H1 (cell line): Measurements from ENCODE around the gene TGIF1. TPM values are rescaled to one million over a fixed set of nuclear protein-coding genes. Genes with fewer than 3 reads are reported as not detected.

Source experiments
- CBX8 ChIP-seq: fragments of 300-800, 300-1000 bp; sonication (generic); IDR thresholded peaks from 2 replicates; pipeline ENCODE4 v1.7.1; 2016; ENCODE audit warnings: low read depth, low read length, borderline replicate concordance
- CHD7 ChIP-seq: fragments of 300-600 bp; sonication (generic); IDR thresholded peaks from 2 replicates; pipeline ENCODE4 v1.7.1; 2012; ENCODE audit warnings: low read length, moderate library complexity, mild to moderate bottlenecking, inconsistent platforms; ENCODE audit not compliant: insufficient replicate concordance
- CTCF ChIP-seq, 3 experiments: IDR thresholded peaks; 1 replicate in 2 of 3; 2 replicates in 1 of 3; pipeline versions ENCODE4 v1.5.1 to v1.6.1; 2011; ENCODE audit warnings: low read length in 3 of 3, mild to moderate bottlenecking in 3 of 3, inconsistent platforms in 2 of 3, low read depth in 1 of 3, moderate library complexity in 1 of 3; ENCODE audit not compliant: insufficient read depth in 1 of 3; ENCODE audit errors: control extremely low read depth in 1 of 3
- JUN ChIP-seq: IDR thresholded peaks from 2 replicates; pipeline ENCODE4 v1.6.1; 2011; ENCODE audit warnings: low read depth, mild to moderate bottlenecking, improper control_type of control experiment, low read length
- JUND ChIP-seq: IDR thresholded peaks from 2 replicates; pipeline ENCODE4 v1.6.1; 2011; ENCODE audit warnings: mild to moderate bottlenecking, improper control_type of control experiment, low read length
- polyA plus RNA-seq, 7 experiments: library from polyadenylated mRNA; depleted of rRNA in 3 of 7; stranded (reverse) in 5 of 7; unstranded in 2 of 7; fragments of >200 nt in 5 of 7; fragments of 200-250 nt in 2 of 7; gene quantifications; 1 replicate in 5 of 7; 2 replicates in 1 of 7; 4 replicates in 1 of 7; pipeline versions ENCODE4 v1.2.1 to v1.2.3, GENCODE V29; 2011 to 2013; ENCODE audit warnings: missing spikeins in 2 of 7, mixed read lengths in 2 of 7
- total RNA-seq: library from RNA; stranded (reverse); fragmentation: NEBNext Ultra II Directional; extraction: Animal tissue kit (Norgen Biotek cat#: 25700); gene quantifications from 2 replicates; pipeline ENCODE4 v1.2.1, GENCODE V29; 2021

Gene TGIF1
- total and polyA plus RNA-seq, 2 of the 8 experiments (the other 6 are each of a cell fraction or from before 2014, with no cell fraction given): 256 to 262 TPM

- TF ChIP-seq CHD7 (no peak), CTCF (IDR thresholded peaks at IDR 0.05; ENCODE audit: control extremely low read depth in 1 of 3, insufficient read depth in 1 of 3, low read depth in 1 of 3, low read length in 3 of 3) (no peak), JUND (no peak), JUN (no peak), CBX8 (no peak)
Observed at GRCh38 chr18:3427944-3428343, 22.0 kb upstream of the TGIF1 start (continued).
